ENCODE results near the gene EYS.
A peak's percentile ranks its signal among the peaks of the same experiment; 100 is the strongest.

Gene EYS

DNA sequence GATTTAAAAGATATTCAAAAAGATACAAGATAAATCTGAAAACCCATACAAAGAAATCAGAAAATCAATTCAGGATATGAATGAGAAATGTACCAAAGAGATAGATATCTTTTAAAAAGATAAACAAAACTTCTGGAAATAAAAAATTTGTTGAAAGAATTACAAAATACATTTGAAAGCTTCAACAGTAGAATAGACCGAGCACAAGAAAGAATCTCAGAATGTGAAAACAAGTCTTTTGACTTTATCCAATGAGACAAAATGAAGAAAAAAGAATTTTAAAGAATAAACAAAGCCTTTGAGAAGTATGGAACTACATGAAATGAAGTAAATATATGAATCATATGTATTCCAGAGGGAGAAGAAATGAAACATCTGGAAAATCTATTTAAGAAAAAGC lies 1011.0 kb downstream of the EYS start:
- no peak for DNase-seq

DNA sequence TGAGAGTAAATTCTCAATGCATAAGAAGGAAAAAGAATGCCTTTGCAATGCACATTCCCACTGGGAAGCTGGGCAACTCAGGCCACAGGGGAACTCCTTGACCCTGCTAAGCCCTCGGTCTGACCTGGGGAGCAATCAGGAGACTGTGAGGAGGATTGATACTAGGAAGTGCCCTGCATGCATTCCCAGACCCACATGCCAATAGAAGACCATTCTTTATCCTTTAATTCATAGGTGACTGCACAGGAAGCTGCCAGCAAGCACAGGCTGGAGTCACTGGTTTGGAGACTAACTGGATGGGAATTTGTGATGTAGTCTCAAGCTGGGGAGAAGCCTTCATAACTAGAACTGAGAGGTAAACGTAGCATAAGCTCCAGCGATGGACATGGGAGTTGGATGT lies 1012.7 kb downstream of the EYS start:
- DNase-seq, result no peak

DNA sequence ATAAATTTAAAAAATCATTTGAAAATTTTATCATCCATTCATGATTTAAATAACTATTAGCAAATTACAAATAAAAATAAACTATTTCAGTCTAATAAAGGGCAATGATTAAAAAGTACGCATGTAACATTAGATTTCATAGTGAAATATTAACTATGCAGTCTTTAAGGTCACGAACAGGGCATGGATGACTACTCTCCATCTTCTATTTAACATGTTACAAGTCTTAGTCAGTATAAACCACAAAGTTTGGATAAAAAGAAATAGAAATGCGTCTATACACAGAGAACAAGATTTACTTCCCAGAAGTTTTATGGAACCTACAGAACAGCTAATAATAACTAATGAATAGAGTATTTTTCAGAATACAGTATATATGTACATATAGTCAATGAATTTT lies 1016.0 kb downstream of the EYS start:
- no peak for DNase-seq

DNA sequence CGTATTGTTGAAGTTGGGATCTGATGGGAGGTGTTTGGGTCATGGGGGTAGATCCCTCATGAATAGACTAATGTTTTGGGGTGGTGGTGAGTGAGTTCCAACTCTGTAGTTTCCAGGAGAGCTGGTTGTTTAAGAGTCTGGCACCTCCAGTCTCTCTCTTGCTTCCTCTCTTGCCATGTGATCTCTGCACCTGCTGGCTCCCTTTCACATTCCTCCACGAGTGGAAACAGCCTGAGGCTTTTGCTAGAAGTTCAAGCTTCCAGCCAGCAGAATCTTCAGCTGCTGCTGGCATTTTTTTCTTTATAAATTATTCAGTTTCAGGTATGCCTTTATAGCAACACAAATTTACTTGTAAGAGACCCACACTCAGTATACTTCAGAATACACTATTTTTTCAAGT lies 1021.6 kb downstream of the EYS start:
- no peak for DNase-seq

DNA sequence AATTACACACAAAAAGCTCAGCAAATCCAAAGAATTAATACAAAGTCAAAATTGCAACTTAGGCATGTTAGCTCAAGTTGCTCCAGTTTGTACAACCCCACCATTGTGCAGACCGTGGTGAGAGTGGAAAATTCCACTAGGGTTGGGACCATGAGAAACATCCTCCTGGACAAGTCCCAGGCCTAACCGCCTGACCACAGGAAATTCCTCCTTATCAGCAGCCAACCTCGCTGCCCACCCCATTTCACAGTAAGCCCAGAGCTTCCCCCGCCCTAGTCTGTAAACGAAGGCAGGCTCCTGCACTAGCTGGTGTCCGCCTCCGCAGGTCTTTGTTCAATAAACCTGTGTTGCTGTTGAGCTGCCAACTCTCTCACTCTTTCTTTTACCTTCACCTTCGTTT lies 1023.3 kb downstream of the EYS start:
- DNase-seq, result no peak

DNA sequence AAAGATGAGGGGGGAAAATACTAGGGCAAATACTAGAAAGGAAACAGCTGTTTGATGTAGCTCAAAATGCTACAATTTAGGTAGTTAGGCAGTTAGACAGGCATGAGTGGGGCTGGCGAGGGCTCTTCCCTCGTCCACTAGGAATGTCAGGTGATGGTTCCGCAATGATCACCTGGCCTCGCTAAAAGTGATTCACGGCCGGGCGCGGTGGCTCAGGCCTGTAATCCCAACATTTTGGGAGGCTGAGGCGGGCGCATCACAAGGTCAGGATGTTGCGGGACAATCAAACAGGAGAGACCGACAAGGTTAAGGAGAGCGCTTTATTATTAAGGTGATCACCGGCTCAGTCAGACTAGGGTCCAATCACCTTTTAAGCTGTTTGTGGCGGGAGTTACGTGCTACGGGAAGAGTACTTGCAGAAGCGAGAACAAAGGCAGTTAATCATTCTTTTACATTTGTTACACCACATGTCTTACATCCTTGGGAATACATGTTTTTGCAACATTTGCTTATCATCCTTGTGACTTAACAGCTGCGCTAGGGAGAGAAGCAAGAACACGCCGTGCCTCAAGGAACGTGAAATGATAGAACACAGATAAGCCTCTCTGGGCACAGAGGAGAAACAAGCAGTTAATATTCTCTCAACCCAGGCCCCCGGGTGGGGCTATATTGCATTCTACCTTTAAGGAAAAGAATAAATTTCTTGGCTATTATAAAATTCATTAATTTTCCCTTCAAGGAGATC lies 1025.4 kb downstream of the EYS start:
- no peak for DNase-seq

DNA sequence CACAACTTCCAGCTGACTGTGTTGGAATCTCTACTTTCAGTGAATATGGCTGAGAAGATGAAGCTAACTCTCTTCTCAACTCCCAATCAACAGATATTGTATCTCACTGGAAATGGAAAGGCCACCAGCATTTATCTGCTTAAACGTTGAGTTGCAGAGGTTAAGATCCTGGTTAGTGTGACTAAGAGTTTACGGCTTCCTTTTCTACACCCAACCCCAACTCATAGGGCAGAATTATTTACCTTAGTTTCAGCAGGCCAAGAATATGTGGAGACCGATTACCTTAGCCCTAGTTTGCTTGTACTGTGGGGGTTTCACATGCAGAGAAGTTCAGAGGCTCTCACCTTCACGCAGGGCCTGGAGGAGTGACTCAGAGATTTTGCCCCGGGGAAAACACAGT lies 1026.6 kb downstream of the EYS start:
- no peak for DNase-seq

DNA sequence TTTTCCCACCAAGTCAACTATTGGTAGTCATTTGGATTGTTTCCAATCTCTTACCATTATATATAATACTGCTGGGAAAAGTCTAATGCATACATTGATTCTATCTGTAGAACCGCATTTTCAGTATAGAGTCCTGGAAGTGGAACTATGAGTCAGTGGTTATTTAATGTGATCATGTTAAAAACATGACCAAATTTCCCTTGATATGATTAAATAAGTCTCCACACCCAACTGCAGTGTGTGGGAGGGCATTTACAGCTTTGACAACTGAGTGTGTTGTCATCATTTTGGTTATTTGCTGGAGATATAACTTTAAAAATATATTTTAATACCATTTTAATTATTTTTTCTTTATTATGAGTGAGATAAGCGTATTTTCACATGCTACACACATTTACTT lies 1027.6 kb downstream of the EYS start:
- no peak for DNase-seq

DNA sequence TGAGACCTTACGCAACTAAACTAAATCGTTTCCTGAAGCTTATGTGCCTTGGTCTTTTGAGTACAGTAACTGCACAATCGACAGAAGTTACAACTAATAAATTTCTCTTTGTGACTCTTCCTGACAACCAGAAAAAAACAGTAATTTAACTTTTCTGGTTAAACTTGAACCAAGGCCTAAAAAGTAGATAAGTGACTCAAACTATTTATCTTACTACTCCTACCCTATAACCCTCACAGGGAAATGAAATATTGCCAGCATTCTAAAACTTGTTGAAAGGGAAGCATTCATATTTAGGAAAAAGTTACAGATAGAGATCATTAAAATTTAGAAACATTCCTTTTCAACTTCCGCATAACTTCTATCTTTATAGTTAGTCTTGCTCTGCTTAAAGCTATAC lies 1034.4 kb downstream of the EYS start:
- no peak for DNase-seq

DNA sequence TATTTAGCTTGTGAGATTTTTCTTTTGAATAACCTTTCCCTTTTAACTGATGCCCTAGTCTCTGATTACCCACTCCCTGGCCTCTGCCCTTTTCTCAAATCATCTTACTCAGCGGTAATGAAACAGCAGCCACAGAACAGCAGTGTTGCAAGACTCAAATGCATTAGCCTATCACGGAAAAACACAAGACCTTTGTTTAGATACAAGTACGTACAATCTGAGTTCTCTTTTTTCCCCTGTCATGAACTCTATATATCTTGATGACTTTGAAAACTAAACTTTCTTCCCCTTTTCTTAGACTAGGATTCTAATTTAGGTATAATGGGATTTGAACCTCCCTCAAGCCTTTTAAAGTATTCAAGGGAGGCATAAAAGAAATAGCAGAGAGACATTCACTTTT lies 1034.9 kb downstream of the EYS start:
- DNase-seq, result no peak

DNA sequence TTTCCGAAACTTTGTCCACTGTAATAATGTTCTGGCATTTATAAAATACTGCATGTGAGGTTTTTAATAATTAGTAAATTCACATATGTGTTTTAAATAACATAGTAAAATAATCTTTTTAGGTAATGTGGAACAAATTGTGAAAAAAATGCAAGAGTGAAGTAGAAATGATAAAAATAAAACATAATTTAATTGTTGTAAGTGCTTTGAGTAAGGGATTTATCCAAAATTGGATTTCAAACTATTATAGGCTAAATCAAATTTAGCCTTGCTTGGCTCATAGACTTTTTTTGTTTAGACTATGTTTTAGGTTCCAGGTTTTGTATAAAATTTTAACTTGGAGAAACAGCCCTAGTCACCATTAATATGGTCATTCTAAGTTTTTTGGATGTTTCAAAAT lies 1041.9 kb downstream of the EYS start:
- DNase-seq, result no peak

DNA sequence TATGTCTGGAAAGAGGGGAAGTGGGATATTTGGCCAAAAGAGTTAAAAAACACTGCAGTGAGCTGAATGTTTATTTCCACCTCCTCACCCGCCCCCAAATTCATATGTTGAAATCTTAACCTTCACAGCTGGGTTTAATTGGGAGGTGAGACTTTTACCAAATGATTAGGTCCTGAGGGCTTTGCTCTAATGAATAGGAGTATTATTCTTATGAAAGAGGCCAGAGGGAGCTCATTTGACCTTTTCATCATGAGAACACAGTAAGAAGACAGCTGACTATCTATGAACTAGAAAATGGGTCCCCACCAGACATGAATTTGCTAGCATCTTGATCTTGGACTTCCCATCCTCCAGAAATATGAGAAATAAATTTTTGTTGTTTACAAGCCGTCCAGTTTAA lies 1042.5 kb downstream of the EYS start:
- no peak for DNase-seq

DNA sequence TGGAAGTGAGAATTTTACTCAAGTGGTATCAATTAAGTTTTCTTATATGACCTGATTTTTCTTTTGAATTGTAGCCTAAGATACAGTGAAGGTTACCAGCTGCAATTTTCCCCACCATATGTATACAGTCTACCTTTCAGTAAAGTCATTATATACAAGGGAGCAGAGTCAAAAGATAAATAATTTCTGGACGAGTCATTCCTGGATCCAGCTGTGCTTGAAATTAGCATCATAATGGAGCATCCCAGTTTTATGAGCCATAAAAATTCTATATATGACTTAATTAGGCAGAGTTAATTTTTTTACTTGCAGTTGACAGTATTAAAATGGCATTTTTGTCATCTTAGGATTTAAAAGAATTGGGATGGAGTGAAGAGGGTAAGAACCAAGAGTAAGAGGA lies 1063.0 kb downstream of the EYS start:
- DNase-seq, result no peak

DNA sequence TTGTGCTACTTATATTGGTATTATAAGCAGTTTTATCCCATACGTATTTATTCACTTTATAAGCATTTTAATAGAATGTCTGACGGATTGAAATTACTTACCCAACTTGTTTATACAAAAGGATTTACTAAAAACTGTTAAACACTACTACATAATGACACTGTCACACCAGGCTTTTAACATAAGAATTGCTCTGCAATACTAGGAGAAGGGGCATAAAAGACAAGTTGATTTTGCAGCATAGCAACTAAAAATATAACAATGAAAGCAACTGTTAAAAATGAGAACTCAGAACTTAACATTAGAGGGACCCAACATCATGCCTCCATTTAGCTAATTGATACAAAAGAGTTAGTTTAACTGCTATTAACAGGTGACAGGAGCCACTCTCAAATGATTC lies 1076.1 kb downstream of the EYS start:
- no peak for DNase-seq

DNA sequence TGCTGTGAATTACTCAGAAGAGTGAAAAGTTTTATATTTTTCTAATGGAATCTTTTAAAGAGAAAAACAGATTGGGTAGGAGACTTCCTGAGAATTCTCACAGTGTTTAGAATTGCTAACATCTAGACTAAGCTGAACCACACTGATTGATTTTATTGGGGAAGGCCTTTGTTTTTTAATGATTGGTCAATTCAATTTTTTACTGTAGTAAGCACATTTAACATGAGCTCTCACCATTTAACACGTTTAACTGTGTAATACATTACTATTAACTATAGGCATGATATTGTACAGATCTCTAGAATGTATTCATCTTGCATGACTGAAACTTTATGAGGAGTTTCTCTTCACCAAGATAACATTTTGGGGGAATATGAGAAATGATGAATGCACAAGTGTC lies 1084.1 kb downstream of the EYS start:
- no peak for DNase-seq

DNA sequence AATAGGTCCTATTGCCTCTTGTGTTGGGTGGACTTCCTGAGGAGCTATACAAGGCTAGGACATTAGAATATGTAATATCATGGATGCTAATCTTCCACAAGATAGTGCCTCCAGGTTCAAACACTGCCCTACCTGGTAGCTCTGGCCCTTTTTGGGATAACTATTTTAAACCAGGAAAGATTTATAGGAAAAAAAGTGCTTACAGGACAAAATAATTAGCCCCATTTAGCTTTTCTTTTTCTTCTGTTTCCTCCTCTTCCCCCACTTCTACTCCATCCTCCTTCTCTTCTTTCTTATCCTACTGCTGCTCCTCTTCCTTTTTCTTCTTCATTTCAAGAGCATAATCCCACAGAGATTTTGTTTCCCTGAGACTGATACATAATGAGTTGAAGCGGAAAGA lies 1104.0 kb downstream of the EYS start:
- DNase-seq, result no peak

DNA sequence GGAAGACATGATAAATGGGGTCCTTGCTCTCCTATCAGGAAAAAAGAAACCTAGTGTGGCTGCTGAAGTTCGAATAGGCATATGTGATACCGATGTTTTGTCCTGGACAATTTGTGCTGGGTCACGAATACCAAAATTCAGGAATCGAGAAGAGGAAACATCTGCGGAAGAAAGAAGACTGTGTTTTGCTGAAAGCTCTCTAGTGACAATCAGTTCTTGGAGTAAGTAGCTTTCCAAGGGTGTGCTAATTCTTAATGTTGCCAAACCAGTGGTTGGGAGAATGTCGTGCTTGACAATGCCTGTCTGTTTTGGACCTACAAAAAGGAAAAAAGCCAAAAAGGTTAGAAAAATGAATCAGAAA lies 1115.4 kb downstream of the EYS start:
- no peak for DNase-seq

DNA sequence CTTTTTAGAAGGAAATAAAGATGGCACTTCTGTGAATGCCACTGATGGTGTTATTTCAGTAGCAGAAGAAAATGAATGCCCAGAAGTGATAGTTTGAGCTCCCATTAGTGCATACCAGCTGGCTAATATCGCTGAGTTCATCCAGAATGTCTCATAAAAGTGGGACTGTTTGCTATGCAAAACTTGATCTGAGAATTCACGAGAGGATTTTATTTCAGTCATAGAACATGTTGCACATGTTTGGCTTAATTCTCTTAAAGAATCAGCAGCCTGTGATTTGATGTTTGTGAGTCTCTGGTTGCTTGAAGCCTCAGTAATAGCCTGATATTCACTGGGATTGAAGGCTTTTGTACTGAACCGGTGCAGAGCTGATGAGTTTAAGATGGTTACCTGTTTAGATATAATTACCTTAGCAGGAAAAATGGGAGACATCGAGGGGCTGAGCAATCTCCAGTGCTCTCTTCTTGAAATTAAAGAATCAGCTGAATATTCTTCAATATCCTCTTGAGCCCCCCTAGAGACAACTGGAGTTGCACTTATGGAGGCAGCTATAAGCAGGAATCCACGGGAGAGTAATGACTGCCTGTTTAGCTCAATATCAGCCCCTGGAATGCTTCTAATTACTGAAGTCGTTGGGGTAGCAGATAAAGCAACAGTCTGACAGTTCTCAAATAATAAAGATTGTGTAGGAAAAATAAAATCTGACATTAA lies 1115.9 kb downstream of the EYS start:
- DNase-seq, result no peak

DNA sequence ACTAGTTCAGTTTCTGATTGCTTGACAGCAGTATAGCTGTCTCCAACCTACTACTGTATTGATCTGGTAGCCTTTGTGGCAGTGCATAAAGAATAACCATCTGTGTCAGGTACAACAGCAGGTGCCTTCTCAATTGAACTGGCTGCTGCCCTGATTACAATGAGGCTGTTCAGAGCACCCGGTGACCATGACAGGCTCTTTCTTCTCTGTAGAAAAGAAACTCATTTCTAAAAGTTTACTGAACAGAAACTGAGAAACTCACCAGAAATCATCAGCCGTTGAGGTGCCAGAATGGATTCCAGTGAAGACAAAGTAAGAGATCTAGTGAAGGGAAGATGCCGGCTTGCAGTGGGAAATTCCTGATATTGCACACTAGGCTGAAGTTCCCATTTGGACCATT lies 1117.1 kb downstream of the EYS start:
- no peak for DNase-seq

DNA sequence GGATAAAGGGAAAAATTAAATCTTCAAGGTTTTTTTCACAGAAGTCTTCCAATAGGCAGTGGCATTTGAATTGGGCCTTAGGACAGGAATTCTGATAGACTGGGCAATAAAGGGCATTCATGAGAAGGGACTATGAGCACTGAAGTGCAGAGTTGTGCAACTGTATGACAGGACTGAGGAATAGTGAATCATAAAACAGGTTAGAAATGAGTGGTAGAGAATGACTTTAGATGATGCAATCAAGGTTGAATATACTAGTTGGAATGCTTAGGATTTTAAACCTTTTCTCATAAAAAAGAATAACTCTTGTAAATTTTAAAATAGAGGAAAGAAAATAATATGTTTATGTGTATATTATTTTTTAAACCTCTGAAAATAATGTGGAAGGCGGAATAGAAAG lies 1126.7 kb downstream of the EYS start:
- no peak for DNase-seq

DNA sequence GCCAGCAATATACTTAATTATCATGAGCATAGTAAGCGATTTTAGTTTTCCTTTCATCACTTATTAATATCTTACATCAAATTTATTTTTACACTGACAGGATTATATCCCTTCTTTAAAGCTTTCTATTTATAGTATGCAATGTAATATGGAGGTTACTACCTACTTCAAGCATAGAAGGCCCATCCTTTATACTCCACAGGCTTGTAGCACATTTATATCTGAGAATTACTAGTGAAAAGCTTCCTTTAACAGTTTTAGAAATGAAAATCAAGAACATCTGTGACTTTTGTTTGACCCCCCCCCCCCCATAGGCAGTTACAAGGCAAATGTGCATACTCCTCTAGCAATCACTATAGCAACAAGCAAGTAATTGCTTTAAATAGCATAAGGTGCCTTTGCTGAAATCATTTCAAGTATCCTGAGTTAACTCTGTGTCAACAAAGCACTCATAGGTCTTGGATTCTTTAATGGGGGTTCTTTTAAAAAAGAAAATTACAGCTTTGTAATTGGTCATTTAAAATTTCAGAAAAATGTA lies 1153.7 kb downstream of the EYS start:
- DNase-seq, result peak; percentile 20

DNA sequence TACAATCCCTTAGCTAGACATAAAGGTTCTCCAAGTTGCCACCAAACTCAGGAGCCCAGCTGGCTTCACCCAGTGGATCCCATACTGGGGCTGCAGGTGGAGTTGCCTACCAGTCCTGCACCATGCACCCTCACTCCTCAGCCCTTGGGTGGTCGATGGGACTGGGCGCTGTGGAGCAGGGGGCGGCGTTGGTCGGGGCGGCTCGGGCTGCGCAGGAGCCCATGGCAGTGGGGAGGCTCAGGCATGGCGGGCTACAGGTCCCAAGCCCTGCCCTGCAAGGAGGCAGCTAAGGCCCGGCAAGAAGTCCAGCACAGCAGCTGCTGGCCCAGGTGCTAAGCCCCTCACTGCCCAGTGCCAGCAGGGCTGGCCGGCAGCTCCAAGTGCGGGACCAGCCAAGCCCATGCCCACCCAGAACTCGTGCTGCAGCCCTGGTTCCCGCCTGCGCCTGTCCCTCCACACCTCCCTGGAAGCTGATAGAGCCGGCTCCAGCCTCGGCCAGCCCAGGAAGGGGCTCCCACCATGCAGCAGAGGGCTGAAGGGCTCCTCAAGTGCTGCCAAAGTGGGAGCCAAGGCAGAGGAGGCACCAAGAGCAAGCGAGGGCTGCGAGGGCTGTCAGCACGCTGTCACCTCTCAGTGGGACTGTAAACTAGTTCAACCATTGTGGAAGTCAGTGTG lies 1159.3 kb downstream of the EYS start:
- DNase-seq, result no peak

DNA sequence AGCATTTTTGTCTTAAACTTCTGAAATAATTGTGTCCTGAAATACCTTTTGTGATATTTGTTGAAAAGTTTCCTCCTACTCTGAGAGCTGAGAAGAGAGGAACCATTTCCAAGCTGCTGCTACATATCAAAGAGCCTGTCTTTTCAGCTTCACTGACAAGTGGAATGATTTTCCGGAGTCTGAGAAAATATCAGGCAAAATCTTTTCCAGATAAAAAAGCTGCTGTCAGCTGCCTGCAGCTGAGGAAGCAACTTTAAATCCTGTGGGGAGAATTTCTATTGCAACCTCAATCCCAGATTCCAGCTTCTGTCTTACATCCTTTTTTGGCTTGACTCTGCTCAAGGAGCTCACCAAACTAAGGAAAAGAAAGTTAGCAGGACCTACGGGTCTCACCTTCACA lies 1167.1 kb downstream of the EYS start:
- DNase-seq, result no peak

DNA sequence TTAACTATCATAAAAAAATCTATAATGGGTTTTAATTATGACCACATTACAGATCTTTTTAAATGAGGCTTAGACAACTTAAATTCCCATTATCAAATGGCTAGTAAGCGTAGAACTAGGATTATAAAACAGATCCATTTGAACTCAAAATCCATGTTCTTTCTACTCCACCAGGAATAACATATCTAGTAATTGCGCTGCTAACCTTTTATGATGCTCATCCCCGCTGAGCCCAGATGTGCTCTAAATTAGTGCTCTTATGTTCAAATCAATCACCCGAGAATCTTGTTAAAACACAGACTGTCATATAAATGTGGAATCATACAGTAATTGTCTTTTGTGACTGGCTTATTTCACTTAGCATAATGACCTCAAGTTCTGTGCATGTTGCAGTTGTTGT lies 1168.3 kb downstream of the EYS start:
- peak; percentile 31 for DNase-seq
